ENCODE results near the gene HOOK2.

- TF ChIP-seq BHLHE40 (IDR thresholded peaks at IDR 0.05; ENCODE audit: borderline replicate concordance) (no peak), LEF1 (IDR thresholded peaks at IDR 0.05; ENCODE audit: borderline replicate concordance) (no peak), FOXK2 (IDR thresholded peaks at IDR 0.05) (no peak), SUZ12 (IDR thresholded peaks at IDR 0.05) (no peak), SP1 (IDR thresholded peaks at IDR 0.05) (no peak), HDGF (IDR thresholded peaks at IDR 0.05; ENCODE audit: borderline replicate concordance) (no peak), TARDBP (IDR thresholded peaks at IDR 0.05) (no peak), ZNF384 (IDR thresholded peaks at IDR 0.05) (no peak)
These were observed 37.5 kb downstream of the HOOK2 start for GRCh38 chr19:12737835-12738351.
